Activated CD8-positive, alpha-beta T cell treated with anti-CD3 and anti-CD28 coated beads for 36 hours (primary cell): ENCODE results near the gene DYNLT3. TPM values are rescaled to one million over a fixed set of nuclear protein-coding genes. Genes with fewer than 3 reads are reported as not detected.

Source experiments
- ATAC-seq: fragments of 200-7000 bp; cut with Tn5 transposase; one replicate; pipeline ENCODE4 v1.10.0; 2021; ENCODE audit warnings: mild to moderate bottlenecking, moderate library complexity
- CTCF ChIA-PET: fragments of 350-600 bp; sonication (Branson Sonifier 250); formaldehyde crosslinking; loops from one replicate; lab custom pipeline; 2021; ENCODE audit warnings: antibody characterized with exemption; lab: Charles Lee
- POLR2A ChIA-PET: fragments of 350-600 bp; sonication (Branson Sonifier 250); formaldehyde crosslinking; loops from one replicate; lab custom pipeline; 2021; ENCODE audit warnings: antibody characterized with exemption; lab: Charles Lee
- DNase-seq: peaks from one replicate; pipeline ENCODE4 v3.0.0-alpha.2; 2020
- H3K27ac Mint-ChIP-seq: one replicate; pipeline ENCODE4 v1.8.0; 2021; ENCODE audit warnings: mild to moderate bottlenecking, mixed read lengths
- H3K27me3 Mint-ChIP-seq: one replicate; pipeline ENCODE4 v1.8.0; 2021; ENCODE audit warnings: mixed read lengths
- H3K36me3 Mint-ChIP-seq: one replicate; pipeline ENCODE4 v1.8.0; 2021; ENCODE audit warnings: low read depth, mixed read lengths
- H3K4me1 Mint-ChIP-seq: one replicate; pipeline ENCODE4 v1.8.0; 2021; ENCODE audit warnings: low read depth, mixed read lengths
- H3K4me3 Mint-ChIP-seq: one replicate; pipeline ENCODE4 v1.8.0; 2021; ENCODE audit warnings: mild to moderate bottlenecking, moderate library complexity, mixed read lengths
- H3K9me3 Mint-ChIP-seq: one replicate; pipeline ENCODE4 v1.8.0; 2021; ENCODE audit warnings: mixed read lengths
- CTCF ChIP-seq: fragments of 200-600 bp; IDR thresholded peaks from one replicate; pipeline ENCODE4 v1.8.0; 2022; ENCODE audit warnings: antibody characterized with exemption, mild to moderate bottlenecking
- intact Hi-C: fragments of 100-400 bp; cut with micrococcal nuclease; formaldehyde crosslinking; loops from one replicate; pipeline ENCODE4 v1.10.0; 2022
- total RNA-seq, 2 experiments: library from RNA; stranded (reverse); gene quantifications; one replicate each; pipeline ENCODE4 v1.2.3, GENCODE V29; 2021

DYNLT3 gene
- 10 to 100 TPM; 24.8 to 26.6 TPM for total RNA-seq

- peaks cover 14% of the 10 kb centered on the region for H3K36me3 Mint-ChIP-seq
- ATAC-seq (peak; percentile 94), DNase-seq (peak; percentile 85)
- POLR2A ChIA-PET: no interaction called here
- H3K27ac Mint-ChIP-seq: peak within 1 kb of the TSS; percentile 94
- peak within 1 kb of the TSS; percentile 74 for H3K4me3 Mint-ChIP-seq
- peaks cover 36% of the 10 kb centered on the region for H3K4me1 Mint-ChIP-seq
- H3K9me3 Mint-ChIP-seq: no peaks in the 10 kb centered on the region
- no peak for TF ChIP-seq CTCF
- H3K27me3 Mint-ChIP-seq: no peaks in the 10 kb centered on the region
- intact Hi-C loops: no loop called here
- CTCF ChIA-PET: no interaction called here
Measured at GRCh38 chrX:37846934-37847732, at the start of gene DYNLT3. Gene DYNLT3, minus strand, starts transcription at chrX:37847571. Its CDS starts 61 bp downstream, at chrX:37847510.

- intact Hi-C loops: no loop called here
- TF ChIP-seq CTCF: no peak
- H3K4me1 Mint-ChIP-seq: no peaks in the 10 kb centered on the region
- ATAC-seq (no peak), DNase-seq (no peak)
- H3K9me3 Mint-ChIP-seq: no peaks in the 10 kb centered on the region
- no peaks in the 10 kb centered on the region for H3K27me3 Mint-ChIP-seq
- no peaks in the 10 kb centered on the region for H3K36me3 Mint-ChIP-seq
- ChIA-PET CTCF (no interaction called here), POLR2A (no interaction called here)
- no peak overlapping the region for H3K4me3 Mint-ChIP-seq
- no peak overlapping the region for H3K27ac Mint-ChIP-seq
Measured at GRCh38 chrX:37896511-37896890, 49.1 kb upstream of the DYNLT3 start.

GRCh38 chrX:37895795-37896510, 48.6 kb upstream of the DYNLT3 start:
- ChIA-PET CTCF (no interaction called here), POLR2A (no interaction called here)
- Mint-ChIP-seq H3K9me3 (no peaks in the 10 kb centered on the region), H3K36me3 (no peaks in the 10 kb centered on the region), H3K4me3 (no peak overlapping the region), H3K27ac (no peak overlapping the region), H3K27me3 (no peaks in the 10 kb centered on the region), H3K4me1 (no peaks in the 10 kb centered on the region)
- intact Hi-C loops: no loop called here
- no peak for TF ChIP-seq CTCF
- ATAC-seq (no peak), DNase-seq (no peak)

GRCh38 chrX:37894725-37895124, 47.4 kb upstream of the DYNLT3 start:
- H3K4me1 Mint-ChIP-seq: no peaks in the 10 kb centered on the region
- intact Hi-C loops: no loop called here
- no peaks in the 10 kb centered on the region for H3K27me3 Mint-ChIP-seq
- H3K4me3 Mint-ChIP-seq: no peak overlapping the region
- ChIA-PET POLR2A (no interaction called here), CTCF (no interaction called here)
- ATAC-seq (no peak), DNase-seq (no peak)
- H3K27ac Mint-ChIP-seq: no peak overlapping the region
- H3K36me3 Mint-ChIP-seq: no peaks in the 10 kb centered on the region
- H3K9me3 Mint-ChIP-seq: no peaks in the 10 kb centered on the region
- no peak for TF ChIP-seq CTCF

GRCh38 chrX:37888010-37888409, 40.6 kb upstream of the DYNLT3 start:
- H3K36me3 Mint-ChIP-seq: no peaks in the 10 kb centered on the region
- H3K9me3 Mint-ChIP-seq: no peaks in the 10 kb centered on the region
- no peak overlapping the region for H3K4me3 Mint-ChIP-seq
- no peaks in the 10 kb centered on the region for H3K27me3 Mint-ChIP-seq
- ChIA-PET CTCF (no interaction called here), POLR2A (no interaction called here)
- TF ChIP-seq CTCF: no peak
- ATAC-seq: no peak
- no peak overlapping the region for H3K27ac Mint-ChIP-seq
- no peak for DNase-seq
- intact Hi-C loops: no loop called here
- no peaks in the 10 kb centered on the region for H3K4me1 Mint-ChIP-seq
